GM21515 (cell line): ENCODE results near the gene ZNF22.
"Not testable (repeated sequence)": the region's sequence is repeated elsewhere in the genome, so short reads cannot be mapped to it uniquely, and the experiment has no call there.

Source experiments
- ATAC-seq: cut with Tn5 transposase; IDR thresholded peaks from one replicate; pipeline ENCODE4 v1.9.1; 2021; ENCODE audit not compliant: unreplicated experiment

Gene ZNF22

DNA sequence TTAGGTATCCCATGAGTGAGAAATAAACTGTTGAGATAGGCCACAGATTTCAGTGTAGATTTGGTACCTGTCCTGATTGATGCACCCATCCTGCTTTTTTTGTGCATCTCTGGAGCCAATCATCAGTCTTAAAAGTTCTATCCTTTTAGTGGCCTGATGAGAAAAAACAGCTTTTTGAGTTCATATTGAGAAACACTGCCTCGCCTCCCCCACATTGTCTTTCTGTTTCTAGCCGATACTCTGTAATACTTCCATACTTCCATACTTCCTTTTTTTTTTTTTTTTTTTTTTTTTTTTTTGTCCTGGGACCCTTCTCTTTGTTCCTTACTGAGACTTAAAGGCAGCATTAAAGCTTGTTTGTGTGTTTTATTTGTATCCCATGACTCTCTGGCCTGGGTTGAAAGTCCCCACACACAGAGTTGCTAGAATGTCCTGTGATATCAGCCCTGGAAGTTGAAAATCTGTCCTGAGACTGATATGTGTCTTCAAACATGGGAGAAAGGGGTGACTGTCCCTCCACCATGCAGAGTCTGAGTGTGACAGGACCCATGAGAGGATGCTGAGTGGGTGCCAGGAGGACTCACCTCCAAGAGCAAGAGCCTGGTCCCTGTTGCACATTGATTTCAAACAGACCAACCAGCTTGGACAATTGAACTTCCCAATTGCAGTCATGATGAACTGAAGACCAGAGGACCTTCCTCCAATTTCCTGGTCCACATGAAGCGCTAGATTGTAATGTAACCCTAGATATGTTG is 5.7 kb downstream of the ZNF22 start:
- ATAC-seq, result no peak

- peak; percentile 88 for ATAC-seq
Observed at GRCh38 chr10:45008524-45009161, 7.9 kb downstream of the ZNF22 start.

DNA sequence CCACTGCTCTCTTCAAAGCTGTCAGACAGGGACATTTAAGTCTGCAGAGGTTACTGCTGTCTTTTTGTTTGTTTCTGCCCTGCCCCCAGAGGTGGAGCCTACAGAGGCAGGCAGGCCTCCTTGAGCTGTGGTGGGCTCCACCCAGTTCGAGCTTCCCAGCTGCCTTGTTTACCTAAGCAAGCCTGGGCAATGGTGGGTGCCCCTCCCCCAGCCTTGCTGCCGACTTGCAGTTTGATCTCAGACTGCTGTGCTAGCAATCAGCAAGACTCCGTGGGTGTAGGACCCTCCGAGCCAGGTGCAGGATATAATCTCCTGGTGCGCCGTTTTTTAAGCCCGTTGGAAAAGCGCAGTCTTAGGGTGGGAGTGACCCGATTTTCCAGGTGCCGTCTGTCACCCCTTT is 13.8 kb downstream of the ZNF22 start:
- ATAC-seq, result not testable (repeated sequence)

DNA sequence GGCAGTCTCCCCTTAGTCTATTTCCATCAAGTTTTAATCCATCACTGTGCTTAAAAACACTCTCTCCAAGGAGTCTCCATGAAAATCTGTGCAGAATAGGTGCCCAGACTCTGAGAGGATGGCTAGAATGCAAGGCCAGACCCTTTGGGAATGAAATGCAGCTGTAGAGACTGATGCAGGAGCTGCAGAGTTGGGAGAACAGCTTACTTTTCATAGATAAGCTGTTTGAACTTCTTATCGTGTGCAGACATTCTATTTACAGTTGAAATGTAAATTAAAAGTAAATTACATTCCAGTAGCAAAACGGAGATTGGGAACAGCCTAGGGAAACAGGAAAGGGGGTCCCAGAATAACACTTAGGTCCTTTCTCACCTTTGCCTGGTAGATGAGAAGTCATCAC is 14.9 kb downstream of the ZNF22 start:
- no peak for ATAC-seq

DNA sequence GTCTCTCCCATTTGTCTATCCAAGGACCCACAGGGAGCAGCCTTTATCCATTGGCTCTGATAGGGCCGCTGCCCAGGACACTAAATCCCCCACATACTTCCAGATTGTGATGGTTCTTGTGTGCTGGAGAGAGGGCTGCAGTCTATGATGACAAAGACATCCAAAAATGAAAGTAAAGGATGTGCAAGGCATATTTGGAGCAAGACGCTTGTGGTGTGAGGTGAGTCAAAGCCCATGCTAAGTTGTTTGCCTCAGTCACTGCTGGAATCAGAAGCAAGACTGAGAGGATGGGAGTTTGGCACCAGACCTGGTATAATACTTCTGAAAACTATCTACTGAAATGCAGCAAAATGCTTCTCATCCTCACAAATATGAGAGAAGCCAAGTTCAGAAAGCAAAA is 22.7 kb downstream of the ZNF22 start:
- ATAC-seq, result no peak

DNA sequence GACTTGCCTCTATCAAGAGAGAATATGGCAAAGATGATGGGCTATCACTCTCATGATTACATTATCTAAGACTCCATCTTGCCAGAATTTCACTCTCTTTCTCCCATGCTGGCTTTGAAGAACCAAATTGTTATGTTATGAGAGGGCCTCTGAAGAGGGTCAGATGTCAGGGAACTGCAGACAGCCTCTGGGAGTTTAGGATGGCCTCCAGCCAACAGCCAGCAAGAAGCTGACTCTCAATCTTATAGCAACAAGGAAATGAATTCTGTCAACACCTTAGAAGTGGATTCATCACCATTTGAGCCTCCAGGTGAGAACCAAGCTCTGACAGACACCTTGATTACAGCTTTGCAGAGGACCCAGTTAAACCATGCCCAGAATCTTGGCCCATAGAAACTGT is 33.6 kb downstream of the ZNF22 start:
- no peak for ATAC-seq

- no peak for ATAC-seq
Observed at GRCh38 chr10:45035673-45036072, 35.0 kb downstream of the ZNF22 start.

GRCh38 chr10:45040921-45041542 is 40.3 kb downstream of the ZNF22 start:
- ATAC-seq, result no peak

DNA sequence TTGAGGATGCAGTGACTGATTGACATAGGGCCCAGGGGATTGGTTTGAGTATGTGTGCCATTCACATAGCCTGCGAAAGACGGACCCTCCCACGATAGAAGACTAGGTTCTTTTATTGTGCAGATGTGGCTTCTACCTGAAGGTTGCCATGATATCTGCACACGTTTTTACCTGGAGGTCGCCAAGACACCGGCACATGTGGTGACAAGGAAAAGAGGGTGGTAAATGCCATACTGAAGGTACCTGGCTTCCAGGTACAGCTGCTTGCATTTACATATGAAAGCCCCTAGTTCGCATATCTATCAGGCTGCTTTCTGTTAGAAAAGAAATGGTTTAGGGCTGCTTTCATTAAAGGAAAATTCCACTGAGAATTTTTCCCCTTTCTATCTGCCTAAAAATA is 43.6 kb downstream of the ZNF22 start:
- ATAC-seq, result no peak

GRCh38 chr10:45050551-45051235 is 50.0 kb downstream of the ZNF22 start:
- no peak for ATAC-seq

DNA sequence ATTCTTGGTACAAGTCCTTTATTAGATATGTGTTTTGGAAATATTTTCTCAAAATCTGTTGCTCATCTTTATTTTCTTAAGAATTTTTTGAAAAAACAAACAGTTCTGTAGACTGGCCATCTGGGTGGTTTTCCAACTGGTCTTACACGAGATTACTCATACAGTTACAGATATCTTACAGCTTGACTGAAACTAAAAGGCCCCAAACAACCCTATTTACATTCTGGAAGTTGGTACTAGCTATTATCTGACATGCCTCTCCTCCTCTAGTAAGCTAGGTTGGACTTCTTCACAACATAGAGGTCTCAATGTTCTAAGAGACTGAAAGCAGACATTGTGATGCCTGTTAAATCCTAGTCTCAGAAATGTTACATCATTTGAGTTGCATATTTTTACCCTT is 52.0 kb downstream of the ZNF22 start:
- no peak for ATAC-seq

- ATAC-seq, result no peak
Observed at GRCh38 chr10:45053569-45054100, 52.9 kb downstream of the ZNF22 start.
